Neural cell (in vitro differentiated cells): ENCODE data around the gene SLN.

ENCODE experiments used
- EP300 ChIP-seq: fragments of 450-650 bp; conservative IDR thresholded peaks from 2 replicates; pipeline ENCODE4 v1.6.1; 2014; ENCODE audit warnings: antibody characterized with exemption, mild to moderate bottlenecking, moderate library complexity; ENCODE audit not compliant: poor library complexity, severe bottlenecking
- EZH2 ChIP-seq: fragments of 200-600, 300-800 bp; shearing (Covaris generic), sonication (generic); IDR thresholded peaks from 2 replicates; pipeline ENCODE4 v1.6.1; 2014; ENCODE audit warnings: antibody characterized with exemption, low read length, borderline replicate concordance, mild to moderate bottlenecking; ENCODE audit not compliant: insufficient read depth, poor library complexity, severe bottlenecking
- POLR2AphosphoS5 ChIP-seq: IDR thresholded peaks from 2 replicates; pipeline ENCODE4 v1.6.1; 2012
- RAD21 ChIP-seq: fragments of 450-650 bp; conservative IDR thresholded peaks from 2 replicates; pipeline ENCODE4 v1.6.1; 2014; ENCODE audit warnings: antibody characterized with exemption, mild to moderate bottlenecking, moderate library complexity
- TAF1 ChIP-seq: IDR thresholded peaks from 2 replicates; pipeline ENCODE4 v1.6.1; 2012; ENCODE audit warnings: low read depth
- TF ChIP-seq, protein P1 (sequence below): fragments of 450-650 bp; IDR thresholded peaks from 2 replicates; pipeline ENCODE4 v1.5.1; 2014; ENCODE audit warnings: antibody characterized with exemption, mild to moderate bottlenecking, moderate library complexity; ENCODE audit not compliant: poor library complexity, severe bottlenecking

DNA sequence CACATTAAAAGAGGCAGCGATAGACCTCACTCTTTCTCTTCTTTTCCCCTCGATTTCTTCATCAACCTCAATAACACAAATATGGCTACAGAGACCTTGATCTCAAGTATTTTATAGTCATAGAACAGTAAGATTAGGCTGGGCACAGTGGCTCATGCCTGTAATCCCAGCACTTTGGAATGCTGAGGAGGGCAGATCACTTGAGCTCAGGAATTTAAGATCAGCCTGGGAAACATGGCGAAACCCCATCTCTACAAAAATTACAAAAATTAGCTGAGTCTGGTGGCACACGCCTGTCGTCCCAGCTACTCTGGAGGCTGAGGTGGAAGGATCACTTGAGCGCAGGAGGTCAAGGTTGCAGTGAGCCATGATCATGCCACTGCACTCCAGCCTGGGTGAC, 14.6 kb downstream of the SLN start:
- TF ChIP-seq, protein P1, sequence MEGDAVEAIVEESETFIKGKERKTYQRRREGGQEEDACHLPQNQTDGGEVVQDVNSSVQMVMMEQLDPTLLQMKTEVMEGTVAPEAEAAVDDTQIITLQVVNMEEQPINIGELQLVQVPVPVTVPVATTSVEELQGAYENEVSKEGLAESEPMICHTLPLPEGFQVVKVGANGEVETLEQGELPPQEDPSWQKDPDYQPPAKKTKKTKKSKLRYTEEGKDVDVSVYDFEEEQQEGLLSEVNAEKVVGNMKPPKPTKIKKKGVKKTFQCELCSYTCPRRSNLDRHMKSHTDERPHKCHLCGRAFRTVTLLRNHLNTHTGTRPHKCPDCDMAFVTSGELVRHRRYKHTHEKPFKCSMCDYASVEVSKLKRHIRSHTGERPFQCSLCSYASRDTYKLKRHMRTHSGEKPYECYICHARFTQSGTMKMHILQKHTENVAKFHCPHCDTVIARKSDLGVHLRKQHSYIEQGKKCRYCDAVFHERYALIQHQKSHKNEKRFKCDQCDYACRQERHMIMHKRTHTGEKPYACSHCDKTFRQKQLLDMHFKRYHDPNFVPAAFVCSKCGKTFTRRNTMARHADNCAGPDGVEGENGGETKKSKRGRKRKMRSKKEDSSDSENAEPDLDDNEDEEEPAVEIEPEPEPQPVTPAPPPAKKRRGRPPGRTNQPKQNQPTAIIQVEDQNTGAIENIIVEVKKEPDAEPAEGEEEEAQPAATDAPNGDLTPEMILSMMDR = no peak
- TF ChIP-seq POLR2AphosphoS5 (no peak), RAD21 (no peak), EZH2 (no peak), EP300 (no peak), TAF1 (no peak)
